BLaER1 treated with 17β-estradiol and CSF1 and Interleukin-3, amounts not matched to agents 10 nM and 100 nM (cell line): Measurements from ENCODE around the gene KLF9.

ENCODE experiments used
- H3K27ac ChIP-seq, 11 experiments: shearing (Covaris generic); formaldehyde crosslinking; 2 replicates each; pipeline ENCODE4 v1.8.1; 2022
- H3K27me3 ChIP-seq, 11 experiments: shearing (Covaris generic); formaldehyde crosslinking; 2 replicates each; pipeline ENCODE4 v1.8.1; 2022
- H3K36me3 ChIP-seq, 11 experiments: shearing (Covaris generic); formaldehyde crosslinking; 2 replicates each; pipeline ENCODE4 v1.8.1; 2022
- H3K4me1 ChIP-seq, 10 experiments: shearing (Covaris generic); formaldehyde crosslinking; 2 replicates each; pipeline ENCODE4 v1.8.1; 2022
- H3K4me2 ChIP-seq, 11 experiments: shearing (Covaris generic); formaldehyde crosslinking; 2 replicates each; pipeline ENCODE4 v1.8.1; 2022
- H3K4me3 ChIP-seq, 10 experiments: shearing (Covaris generic); formaldehyde crosslinking; 2 replicates each; pipeline ENCODE4 v1.8.1; 2022
- H3K9ac ChIP-seq, 11 experiments: shearing (Covaris generic); formaldehyde crosslinking; 2 replicates each; pipeline ENCODE4 v1.8.1; 2022
- H3K9me3 ChIP-seq, 11 experiments: shearing (Covaris generic); formaldehyde crosslinking; replicated peaks in 1 of 11; 2 replicates each; pipeline ENCODE4 v1.8.1; 2022
- H4K20me1 ChIP-seq, 11 experiments: shearing (Covaris generic); formaldehyde crosslinking; 2 replicates each; pipeline ENCODE4 v1.8.1; 2022
- Cebpa-rat ChIP-seq, 11 experiments: shearing (Covaris generic); IDR thresholded peaks; 2 replicates each; pipeline ENCODE4 v1.8.1; 2022

Gene KLF9

GRCh38 chr9:70390933-70391341 lies 23.5 kb downstream of the KLF9 start:
- H4K20me1 ChIP-seq = peaks cover 68 to 98% (median 84%) of the 10 kb centered on the region in 11 experiments
- no peaks in the 10 kb centered on the region for H3K27me3 ChIP-seq
- H3K36me3 ChIP-seq = peaks cover 9 to 23% (median 19%) of the 10 kb centered on the region in 11 experiments; a peak in 19 of 22 replicates
- no peak overlapping the region for H3K9ac ChIP-seq
- peaks cover 6 to 32% (median 10%) of the 10 kb centered on the region in 10 experiments; a peak in 15 of 20 replicates for H3K4me1 ChIP-seq
- no peak overlapping the region for H3K27ac ChIP-seq
- H3K9me3 ChIP-seq = no peaks in the 10 kb centered on the region
- H3K4me3 ChIP-seq = no peak overlapping the region
- TF ChIP-seq Cebpa-rat (IDR thresholded peaks at IDR 0.05) = no peak
- peak overlapping the region in 4 of 11 experiments; percentile 2 to 40 (median 16); a peak in 4 of 22 replicates for H3K4me2 ChIP-seq

- Histone ChIP-seq H3K36me3 (peaks cover 9 to 32% (median 24%) of the 10 kb centered on the region in 11 experiments; a peak in 19 of 22 replicates), H3K9ac (no peak overlapping the region), H3K27me3 (no peaks in the 10 kb centered on the region), H3K4me1 (peaks cover 6 to 32% (median 10%) of the 10 kb centered on the region in 10 experiments; a peak in 15 of 20 replicates), H3K4me2 (no peak overlapping the region), H3K4me3 (no peak overlapping the region), H4K20me1 (peaks cover 68 to 97% (median 74%) of the 10 kb centered on the region in 11 experiments), H3K9me3 (no peaks in the 10 kb centered on the region), H3K27ac (no peak overlapping the region)
- no peak for TF ChIP-seq Cebpa-rat (IDR thresholded peaks at IDR 0.05)
These were observed 24.7 kb downstream of the KLF9 start for GRCh38 chr9:70389621-70390266.

- H3K4me2 ChIP-seq = no peak overlapping the region
- no peak overlapping the region for H3K4me3 ChIP-seq
- no peak overlapping the region for H3K27ac ChIP-seq
- peaks cover 6 to 32% (median 10%) of the 10 kb centered on the region in 10 experiments; a peak in 15 of 20 replicates for H3K4me1 ChIP-seq
- H3K27me3 ChIP-seq = no peaks in the 10 kb centered on the region
- peaks cover 65 to 97% (median 71%) of the 10 kb centered on the region in 11 experiments for H4K20me1 ChIP-seq
- peaks cover 9 to 37% (median 24%) of the 10 kb centered on the region in 11 experiments; a peak in 20 of 22 replicates for H3K36me3 ChIP-seq
- no peak overlapping the region for H3K9ac ChIP-seq
- TF ChIP-seq Cebpa-rat (IDR thresholded peaks at IDR 0.05) = no peak
- no peaks in the 10 kb centered on the region for H3K9me3 ChIP-seq
These were observed 25.3 kb downstream of the KLF9 start for GRCh38 chr9:70389188-70389587.

DNA sequence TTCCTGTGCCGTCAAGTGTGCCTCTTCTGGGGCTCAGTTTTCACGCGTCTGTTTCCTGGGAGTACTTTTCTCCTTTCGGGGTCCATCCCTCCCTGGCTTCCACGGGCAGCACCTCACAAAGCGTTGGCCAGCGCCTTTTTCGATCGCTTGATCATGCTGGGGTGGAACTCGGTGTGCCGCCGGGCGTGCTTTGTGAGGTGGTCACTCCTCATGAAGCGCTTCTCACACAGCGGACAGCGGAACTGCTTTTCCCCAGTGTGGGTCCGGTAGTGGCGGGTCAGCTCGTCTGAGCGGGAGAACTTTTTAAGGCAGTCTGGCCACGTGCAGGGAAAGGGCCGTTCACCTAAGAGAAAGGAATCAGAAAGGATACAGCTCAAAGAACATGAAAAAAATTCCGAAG lies 26.8 kb downstream of the KLF9 start:
- H3K27me3 ChIP-seq = no peaks in the 10 kb centered on the region
- peaks cover 9 to 51% (median 24%) of the 10 kb centered on the region in 11 experiments; a peak in 20 of 22 replicates for H3K36me3 ChIP-seq
- no peak overlapping the region for H3K4me2 ChIP-seq
- H3K4me3 ChIP-seq = no peak overlapping the region
- TF ChIP-seq Cebpa-rat (IDR thresholded peaks at IDR 0.05) = no peak
- H3K9me3 ChIP-seq = no peaks in the 10 kb centered on the region
- no peak overlapping the region for H3K9ac ChIP-seq
- H4K20me1 ChIP-seq = peaks cover 52 to 93% (median 60%) of the 10 kb centered on the region in 11 experiments
- H3K27ac ChIP-seq = no peak overlapping the region
- H3K4me1 ChIP-seq = peaks cover 0 to 22% (median 3%) of the 10 kb centered on the region in 10 experiments; a peak in 12 of 20 replicates

GRCh38 chr9:70385426-70385825 lies 29.0 kb downstream of the KLF9 start:
- TF ChIP-seq Cebpa-rat (IDR thresholded peaks at IDR 0.05) = no peak
- H3K4me3 ChIP-seq = no peak overlapping the region

GRCh38 chr9:70382709-70383605 lies 31.5 kb downstream of the KLF9 start:
- no peak overlapping the region for H3K9ac ChIP-seq
- H3K4me3 ChIP-seq = no peak overlapping the region
- H4K20me1 ChIP-seq = peaks cover 5 to 46% (median 13%) of the 10 kb centered on the region in 11 experiments; a peak in 15 of 22 replicates
- no peaks in the 10 kb centered on the region for H3K27me3 ChIP-seq
- TF ChIP-seq Cebpa-rat (IDR thresholded peaks at IDR 0.05) = no peak
- no peak overlapping the region for H3K4me2 ChIP-seq
- peaks cover 6 to 49% (median 22%) of the 10 kb centered on the region in 11 experiments; a peak in 20 of 22 replicates for H3K36me3 ChIP-seq
- H3K9me3 ChIP-seq = no peaks in the 10 kb centered on the region
- no peak overlapping the region for H3K27ac ChIP-seq
- no peaks in the 10 kb centered on the region for H3K4me1 ChIP-seq

More at GRCh38 chr9:70385426-70385825, 29.0 kb downstream of the KLF9 start:
- no peaks in the 10 kb centered on the region for H3K9me3 ChIP-seq
- no peak overlapping the region for H3K4me2 ChIP-seq
- H4K20me1 ChIP-seq = peaks cover 29 to 71% (median 37%) of the 10 kb centered on the region in 11 experiments
- H3K27me3 ChIP-seq = no peaks in the 10 kb centered on the region
- 0 out of 20 replicates have a peak, but pooled peaks cover 0 to under 1% (median 0%) of the 10 kb centered on the region in 10 experiments for H3K4me1 ChIP-seq
- no peak overlapping the region for H3K27ac ChIP-seq
- H3K9ac ChIP-seq = no peak overlapping the region
- H3K36me3 ChIP-seq = peaks cover 9 to 54% (median 24%) of the 10 kb centered on the region in 11 experiments; a peak in 20 of 22 replicates

- no peak overlapping the region for H3K4me2 ChIP-seq
- TF ChIP-seq Cebpa-rat (IDR thresholded peaks at IDR 0.05) = no peak
- peaks cover 0 to 40% (median 7%) of the 10 kb centered on the region in 11 experiments; a peak in 8 of 22 replicates for H4K20me1 ChIP-seq
- no peaks in the 10 kb centered on the region for H3K9me3 ChIP-seq
- H3K4me3 ChIP-seq = no peak overlapping the region
- H3K9ac ChIP-seq = no peak overlapping the region
- no peak overlapping the region for H3K27ac ChIP-seq
- no peaks in the 10 kb centered on the region for H3K27me3 ChIP-seq
- H3K4me1 ChIP-seq = no peaks in the 10 kb centered on the region
- peaks cover 0 to 42% (median 16%) of the 10 kb centered on the region in 11 experiments; a peak in 15 of 22 replicates for H3K36me3 ChIP-seq
These were observed 32.3 kb downstream of the KLF9 start for GRCh38 chr9:70382046-70382708.

DNA sequence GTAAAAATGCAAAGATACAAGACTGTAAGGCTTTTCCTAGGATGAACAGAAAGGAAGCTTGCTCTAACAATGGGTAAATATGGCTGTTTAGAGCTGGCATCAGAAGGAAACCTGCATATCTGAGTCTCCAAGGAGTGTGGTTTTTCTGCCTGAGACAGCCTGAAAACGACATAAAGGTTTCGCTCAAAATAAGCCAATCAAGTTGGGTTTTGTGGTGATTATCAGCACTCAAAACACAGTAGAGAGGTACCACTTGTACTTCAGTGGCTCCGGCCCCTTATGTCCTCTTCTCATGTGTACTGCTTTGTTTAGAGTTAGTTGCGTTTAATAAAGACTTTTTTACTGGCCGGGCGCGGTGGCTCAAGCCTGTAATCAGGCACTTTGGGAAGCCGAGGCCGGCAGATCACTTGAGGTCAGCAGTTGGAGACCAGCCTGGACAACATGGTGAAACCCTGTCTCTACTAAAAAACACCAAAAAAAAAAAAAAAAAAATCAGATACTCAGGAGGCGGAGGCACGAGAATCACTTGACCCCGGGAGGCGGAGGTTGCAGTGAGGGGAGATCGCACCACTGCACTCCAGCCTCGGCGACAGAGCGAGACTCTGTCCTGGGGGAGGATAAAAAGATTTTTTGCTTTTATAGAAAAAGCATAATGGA lies 39.4 kb downstream of the KLF9 start:
- H4K20me1 ChIP-seq = no peaks in the 10 kb centered on the region
- peaks cover 0 to 12% (median 5%) of the 10 kb centered on the region in 10 experiments; a peak in 5 of 20 replicates for H3K4me1 ChIP-seq
- no peaks in the 10 kb centered on the region for H3K9me3 ChIP-seq
- no peak overlapping the region for H3K4me3 ChIP-seq
- H3K27me3 ChIP-seq = no peaks in the 10 kb centered on the region
- no peak overlapping the region for H3K9ac ChIP-seq
- H3K27ac ChIP-seq = no peak overlapping the region
- no peaks in the 10 kb centered on the region for H3K36me3 ChIP-seq
- TF ChIP-seq Cebpa-rat (IDR thresholded peaks at IDR 0.05) = no peak
- peak overlapping the region in 4 of 11 experiments; percentile 13 to 45 (median 24); a peak in 8 of 22 replicates for H3K4me2 ChIP-seq
